ENCODE data around the gene ADCY4.
A peak's percentile ranks its signal among the peaks of the same experiment; 100 is the strongest.

Gene ADCY4

DNA sequence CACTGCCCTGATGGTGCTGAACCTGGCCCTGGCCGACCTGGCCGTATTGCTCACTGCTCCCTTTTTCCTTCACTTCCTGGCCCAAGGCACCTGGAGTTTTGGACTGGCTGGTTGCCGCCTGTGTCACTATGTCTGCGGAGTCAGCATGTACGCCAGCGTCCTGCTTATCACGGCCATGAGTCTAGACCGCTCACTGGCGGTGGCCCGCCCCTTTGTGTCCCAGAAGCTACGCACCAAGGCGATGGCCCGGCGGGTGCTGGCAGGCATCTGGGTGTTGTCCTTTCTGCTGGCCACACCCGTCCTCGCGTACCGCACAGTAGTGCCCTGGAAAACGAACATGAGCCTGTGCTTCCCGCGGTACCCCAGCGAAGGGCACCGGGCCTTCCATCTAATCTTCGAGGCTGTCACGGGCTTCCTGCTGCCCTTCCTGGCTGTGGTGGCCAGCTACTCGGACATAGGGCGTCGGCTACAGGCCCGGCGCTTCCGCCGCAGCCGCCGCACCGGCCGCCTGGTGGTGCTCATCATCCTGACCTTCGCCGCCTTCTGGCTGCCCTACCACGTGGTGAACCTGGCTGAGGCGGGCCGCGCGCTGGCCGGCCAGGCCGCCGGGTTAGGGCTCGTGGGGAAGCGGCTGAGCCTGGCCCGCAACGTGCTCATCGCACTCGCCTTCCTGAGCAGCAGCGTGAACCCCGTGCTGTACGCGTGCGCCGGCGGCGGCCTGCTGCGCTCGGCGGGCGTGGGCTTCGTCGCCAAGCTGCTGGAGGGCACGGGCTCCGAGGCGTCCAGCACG lies 18.9 kb downstream of the ADCY4 start:
- DNase-seq (ENCODE audit: low read depth in 2 of 2) = no peak

- DNase-seq (ENCODE audit: low read depth in 2 of 2) = no peak
Measured at GRCh38 chr14:24315243-24315806, 19.5 kb downstream of the ADCY4 start.

GRCh38 chr14:24314377-24315193 lies 20.3 kb downstream of the ADCY4 start:
- no peak for DNase-seq (ENCODE audit: low read depth in 2 of 2)

GRCh38 chr14:24313913-24314312 lies 21.0 kb downstream of the ADCY4 start:
- DNase-seq (ENCODE audit: low read depth in 2 of 2) = no peak

DNA sequence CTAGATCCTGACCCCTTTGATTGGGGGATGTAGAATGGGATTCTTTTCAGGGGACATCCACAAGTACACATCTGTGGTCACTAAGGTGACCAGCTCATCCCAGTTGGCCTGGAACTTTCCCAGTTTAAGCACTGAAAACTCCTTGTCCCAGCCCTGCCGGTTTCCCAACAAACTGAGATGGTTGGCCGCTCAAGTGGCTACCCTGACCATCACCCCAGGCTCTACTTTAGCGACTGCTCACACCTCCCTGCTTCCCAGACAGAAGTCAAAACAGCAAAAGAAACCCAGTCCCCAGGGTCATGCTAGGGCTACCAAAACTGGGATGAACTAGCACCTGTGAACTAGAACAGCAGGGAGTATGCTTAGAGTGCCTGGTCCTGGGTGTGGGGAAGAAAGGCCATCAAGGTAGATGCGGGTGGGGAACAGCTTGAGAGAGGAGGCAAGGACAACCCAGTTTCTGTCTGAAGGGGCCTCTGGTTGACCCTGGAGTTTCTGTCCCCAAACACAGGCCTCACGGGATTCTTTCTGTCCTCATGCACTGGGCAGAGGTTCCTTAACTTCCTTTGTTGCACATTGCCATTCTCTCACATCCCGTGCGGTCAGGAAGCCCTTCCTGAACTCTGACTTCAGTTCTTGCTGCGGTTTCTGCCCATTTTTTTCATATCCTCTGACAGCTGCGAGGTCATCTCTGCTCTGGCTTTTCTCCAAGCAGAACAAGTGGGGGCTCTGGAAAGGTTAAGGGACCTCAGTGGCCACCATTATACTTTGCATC lies 21.9 kb downstream of the ADCY4 start:
- DNase-seq (ENCODE audit: low read depth in 2 of 2) = no peak

- DNase-seq (ENCODE audit: low read depth in 2 of 2) = no peak
Measured at GRCh38 chr14:24311837-24312615, 22.8 kb downstream of the ADCY4 start.

- no peak for DNase-seq (ENCODE audit: low read depth in 2 of 2)
Measured at GRCh38 chr14:24310646-24311604, 23.9 kb downstream of the ADCY4 start, which contains the start of gene LTB4R. Gene LTB4R (plus strand): TSS chr14:24311502. CDS start chr14:24315652, 4,150 bp downstream.

- DNase-seq (ENCODE audit: low read depth in 2 of 2) = no peak
Measured at GRCh38 chr14:24310265-24310645, 24.6 kb downstream of the ADCY4 start.

GRCh38 chr14:24309538-24310264 lies 25.2 kb downstream of the ADCY4 start, which contains the start of gene LTB4R2:
Gene LTB4R2 (plus strand): TSS chr14:24310140. CDS start chr14:24310665, 525 bp downstream.
- no peak for DNase-seq (ENCODE audit: low read depth in 2 of 2)

DNA sequence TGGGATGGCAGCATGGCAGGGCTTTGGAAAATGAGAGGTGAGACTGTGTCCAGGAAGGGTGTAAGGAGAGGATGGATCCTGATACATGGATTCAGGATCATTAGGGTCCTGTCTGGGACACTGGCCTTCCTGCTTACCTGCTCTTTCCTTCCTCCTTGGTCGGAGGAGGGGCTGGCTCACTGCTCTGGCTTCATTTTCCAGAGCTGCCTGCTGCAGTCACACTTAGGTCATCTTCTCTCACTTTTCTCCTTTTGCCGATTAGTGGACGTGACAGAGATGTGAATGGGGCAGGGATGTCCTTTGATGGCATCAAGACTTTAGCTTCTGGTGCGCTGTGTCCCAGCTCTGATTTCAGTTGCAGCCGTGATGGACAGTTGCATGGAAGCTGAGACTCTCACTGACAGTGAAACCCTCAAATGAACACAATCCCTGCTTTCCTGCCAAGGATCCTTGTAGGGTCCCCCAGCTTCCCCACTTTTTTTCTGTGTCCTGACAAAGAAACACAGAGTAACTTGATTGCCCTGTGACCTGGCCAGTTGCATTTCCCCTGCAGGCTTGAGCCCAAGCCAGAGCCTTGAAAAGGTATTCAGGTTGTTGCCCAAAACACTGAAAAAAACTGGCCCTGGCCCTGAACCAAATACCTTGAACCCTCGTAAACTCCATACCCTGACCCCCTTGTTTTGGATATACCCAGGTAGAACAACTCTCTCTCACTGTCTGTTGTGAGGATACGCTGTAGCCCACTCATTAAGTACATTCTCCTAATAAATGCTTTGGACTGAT lies 26.3 kb downstream of the ADCY4 start:
- no peak for DNase-seq (ENCODE audit: low read depth in 2 of 2)

DNA sequence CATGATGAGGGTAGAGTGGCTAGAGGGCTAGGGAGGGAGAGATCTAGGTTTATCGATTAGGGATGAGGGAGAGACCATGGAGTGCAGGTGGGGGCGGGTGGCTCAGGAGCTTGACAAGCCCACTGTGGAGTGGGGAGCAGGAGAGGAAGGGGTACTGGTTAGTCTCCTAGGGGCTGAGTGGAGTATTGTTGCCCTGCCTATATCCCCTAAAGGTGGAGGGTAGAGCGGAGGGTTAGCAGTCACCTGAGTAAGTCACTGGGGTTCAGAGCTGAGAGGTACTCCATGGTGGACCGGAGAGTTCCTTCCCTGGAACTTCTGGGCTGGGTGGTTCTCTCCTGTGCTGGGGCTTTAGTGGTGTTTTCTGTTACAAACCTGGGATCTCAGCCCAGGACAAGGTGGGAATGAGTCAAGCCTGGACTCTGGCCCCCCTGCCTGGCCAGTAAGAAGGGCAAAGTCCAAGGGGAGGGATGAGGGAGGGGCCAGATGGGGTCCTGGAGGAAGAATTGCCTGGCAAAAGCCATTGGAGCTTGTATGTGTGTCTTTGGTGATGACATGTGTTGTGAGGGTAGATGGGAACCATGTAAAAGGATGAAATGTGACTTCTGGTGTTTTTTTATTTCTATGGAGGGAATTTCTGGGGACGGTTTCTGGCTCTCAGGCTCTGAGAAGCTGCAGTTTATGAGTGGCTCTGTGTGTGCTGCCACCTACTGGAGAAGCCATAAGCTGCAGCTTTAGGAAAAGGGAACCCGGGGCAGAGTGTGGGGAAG lies 27.1 kb downstream of the ADCY4 start, which contains the start of gene CIDEB:
TSS of gene CIDEB (minus strand) at position 403 of the 767 bp plus-strand sequence. CDS start at position 284, 119 bp downstream.
- no peak for DNase-seq (ENCODE audit: low read depth in 2 of 2)

GRCh38 chr14:24307156-24307574 lies 27.7 kb downstream of the ADCY4 start:
- DNase-seq (ENCODE audit: low read depth in 2 of 2) = no peak

- DNase-seq (ENCODE audit: low read depth in 2 of 2) = no peak
Measured at GRCh38 chr14:24304019-24304387, 30.9 kb downstream of the ADCY4 start.

DNA sequence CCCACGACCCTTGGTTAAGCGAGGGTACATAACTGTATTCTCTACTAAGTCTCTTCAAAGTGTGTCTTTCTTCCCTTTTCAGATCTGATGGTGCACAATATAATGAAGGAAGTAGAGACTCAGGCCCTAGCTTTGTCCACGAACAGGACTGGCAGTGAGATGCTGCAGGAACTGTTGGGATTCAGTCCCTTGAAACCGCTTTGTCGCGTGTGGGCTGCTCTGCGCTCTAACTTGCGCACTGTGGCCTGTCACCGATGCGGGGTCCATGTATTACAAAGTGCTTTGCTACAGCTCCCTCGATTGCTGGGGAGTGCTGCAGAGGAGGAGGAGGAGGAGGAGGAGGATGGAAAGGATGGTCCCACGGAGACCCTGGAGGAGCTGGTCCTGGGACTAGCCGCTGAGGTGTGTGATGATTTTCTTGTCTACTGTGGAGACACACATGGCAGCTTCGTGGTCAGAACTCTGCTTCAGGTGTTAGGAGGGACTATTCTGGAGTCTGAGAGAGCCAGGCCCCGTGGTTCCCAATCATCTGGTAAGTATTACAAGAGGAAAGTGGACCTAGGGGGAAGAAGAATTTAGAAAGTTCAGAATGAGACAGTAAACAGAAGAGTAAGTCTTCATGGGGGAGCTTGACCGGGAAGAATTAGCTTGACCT lies 34.4 kb downstream of the ADCY4 start:
- no peak for DNase-seq (ENCODE audit: low read depth in 2 of 2)

DNA sequence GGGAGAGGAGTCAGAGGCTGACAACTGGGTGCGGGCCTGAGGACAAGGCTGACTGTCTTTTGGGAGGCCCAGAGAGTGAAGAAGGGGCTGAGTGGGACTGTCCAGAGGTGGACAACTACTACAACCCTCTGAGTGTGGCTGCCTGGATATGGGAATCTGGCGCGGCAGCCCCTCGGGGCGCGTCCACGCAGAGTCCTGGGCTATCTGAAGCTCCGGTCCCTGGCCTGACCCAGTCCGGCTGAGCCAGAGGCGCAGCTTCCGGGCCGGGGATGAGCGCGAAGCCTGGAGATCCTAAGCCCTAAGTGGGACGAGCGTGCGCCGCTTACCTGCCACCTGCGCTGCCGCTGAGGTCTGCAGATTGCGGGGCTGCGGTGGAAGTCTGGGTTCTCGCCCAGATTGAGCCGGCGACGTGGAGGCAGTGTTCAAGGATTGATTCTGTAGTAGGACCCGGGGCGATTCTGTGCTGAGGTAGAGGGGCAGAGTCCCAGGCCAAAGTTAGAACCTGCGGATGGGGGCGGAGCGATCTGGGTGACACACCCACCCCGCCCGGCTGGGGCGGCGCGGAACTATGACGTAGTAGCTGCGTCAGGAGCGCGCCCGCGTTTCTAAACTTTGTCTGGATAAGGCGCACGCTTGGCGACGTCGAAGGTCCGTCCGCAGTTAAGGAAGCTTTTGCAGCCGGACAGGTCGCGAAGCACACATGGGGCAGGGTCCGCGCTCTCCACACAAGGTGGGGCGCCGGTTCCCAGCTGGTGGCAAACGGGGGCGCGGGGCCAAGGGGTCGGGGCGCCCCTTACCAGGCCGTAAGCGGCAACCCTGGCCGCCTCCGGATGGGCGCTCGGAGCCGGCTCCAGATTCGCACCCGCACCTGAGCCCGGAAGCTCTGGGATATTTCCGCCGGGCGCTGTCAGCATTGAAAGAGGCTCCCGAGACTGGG lies 35.3 kb downstream of the ADCY4 start, which contains the start of the genes DHRS1 and NOP9:
TSS of gene DHRS1 (minus strand) at position 526 of the 937 bp plus-strand sequence. CDS start 674 bp downstream, outside the sequence.
TSS of gene NOP9 (plus strand) at position 596 of the 937 bp plus-strand sequence. CDS start at position 701, 105 bp downstream.
- peak; percentile 90 to 91 for DNase-seq (ENCODE audit: low read depth in 2 of 2)
